HG02870 (cell line): ENCODE data around the gene RAB1B.

Experiments
- ATAC-seq: cut with Tn5 transposase; IDR thresholded peaks from one replicate; pipeline ENCODE4 v1.9.1; 2021; ENCODE audit warnings: mild to moderate bottlenecking, moderate library complexity; ENCODE audit not compliant: unreplicated experiment

RAB1B gene

GRCh38 chr11:66268244-66268951 lies at the start of gene RAB1B:
RAB1B (plus strand) TSS chr11:66268639; CDS start chr11:66268680, 41 bp downstream.
- peak; percentile 82 for ATAC-seq

GRCh38 chr11:66218846-66219620 lies 49.4 kb upstream of the RAB1B start:
- no peak for ATAC-seq

GRCh38 chr11:66219846-66220565 lies 48.4 kb upstream of the RAB1B start:
- ATAC-seq = no peak

GRCh38 chr11:66220566-66220935 lies 47.9 kb upstream of the RAB1B start:
- ATAC-seq = no peak

GRCh38 chr11:66221012-66221411 lies 47.4 kb upstream of the RAB1B start:
- ATAC-seq = no peak

GRCh38 chr11:66221726-66222236 lies 46.7 kb upstream of the RAB1B start:
- peak; percentile 6 for ATAC-seq

- ATAC-seq = peak; percentile 88
Measured at GRCh38 chr11:66222358-66223149, 45.9 kb upstream of the RAB1B start.

GRCh38 chr11:66224226-66224855 lies 44.1 kb upstream of the RAB1B start:
- ATAC-seq = no peak

- no peak for ATAC-seq
Measured at GRCh38 chr11:66225066-66225465, 43.4 kb upstream of the RAB1B start.

GRCh38 chr11:66226101-66226500 lies 42.3 kb upstream of the RAB1B start:
- no peak for ATAC-seq

- ATAC-seq = no peak
Measured at GRCh38 chr11:66227700-66228099, 40.7 kb upstream of the RAB1B start.

- no peak for ATAC-seq
Measured at GRCh38 chr11:66228521-66228920, 39.9 kb upstream of the RAB1B start.

- ATAC-seq = no peak
Measured at GRCh38 chr11:66230156-66230555, 38.3 kb upstream of the RAB1B start.

GRCh38 chr11:66230978-66231377 lies 37.5 kb upstream of the RAB1B start:
- ATAC-seq = no peak

- no peak for ATAC-seq
Measured at GRCh38 chr11:66231561-66231960, 36.9 kb upstream of the RAB1B start.

- no peak for ATAC-seq
Measured at GRCh38 chr11:66232769-66233168, 35.7 kb upstream of the RAB1B start.

GRCh38 chr11:66233301-66233700 lies 35.1 kb upstream of the RAB1B start:
- no peak for ATAC-seq

- ATAC-seq = no peak
Measured at GRCh38 chr11:66235141-66235540, 33.3 kb upstream of the RAB1B start.

- no peak for ATAC-seq
Measured at GRCh38 chr11:66237867-66238266, 30.6 kb upstream of the RAB1B start.

GRCh38 chr11:66238786-66239413 lies 29.5 kb upstream of the RAB1B start:
- ATAC-seq = no peak
